ENCODE measurements around the gene SYT1.
"Not testable (repeated sequence)": the region's sequence is repeated elsewhere in the genome, so short reads cannot be mapped to it uniquely, and the experiment has no call there.

Gene SYT1

DNA sequence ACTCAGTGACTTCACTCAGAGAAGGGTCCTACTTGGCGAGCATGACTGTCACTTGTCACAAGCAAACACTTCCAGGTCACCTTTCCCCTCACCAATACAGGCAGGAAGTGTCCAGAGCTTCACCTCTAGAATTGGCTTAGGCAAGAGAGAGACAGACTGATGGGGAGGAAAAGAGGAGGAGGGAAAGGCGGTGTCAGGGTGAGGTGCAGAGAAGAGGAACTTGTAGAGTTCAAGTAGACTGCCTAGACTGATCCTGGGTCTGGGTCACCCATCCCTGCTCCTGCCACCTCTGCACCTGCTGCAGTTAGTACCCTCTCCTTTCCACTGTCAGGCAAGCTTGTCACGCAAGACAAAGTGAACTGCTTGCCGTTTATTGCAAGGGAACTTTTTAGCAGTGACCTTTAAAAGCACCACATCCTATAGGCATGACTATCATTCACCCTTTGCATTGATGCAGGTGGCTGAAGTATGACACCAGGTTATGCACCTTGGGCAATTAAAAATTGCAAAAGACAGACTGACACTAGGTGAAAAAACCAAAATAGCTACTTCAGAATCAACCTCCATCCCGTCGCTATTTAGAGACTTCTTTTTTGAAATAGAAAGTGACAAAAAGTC, 292.4 kb downstream of the SYT1 start:
- no peak for DNase-seq

DNA sequence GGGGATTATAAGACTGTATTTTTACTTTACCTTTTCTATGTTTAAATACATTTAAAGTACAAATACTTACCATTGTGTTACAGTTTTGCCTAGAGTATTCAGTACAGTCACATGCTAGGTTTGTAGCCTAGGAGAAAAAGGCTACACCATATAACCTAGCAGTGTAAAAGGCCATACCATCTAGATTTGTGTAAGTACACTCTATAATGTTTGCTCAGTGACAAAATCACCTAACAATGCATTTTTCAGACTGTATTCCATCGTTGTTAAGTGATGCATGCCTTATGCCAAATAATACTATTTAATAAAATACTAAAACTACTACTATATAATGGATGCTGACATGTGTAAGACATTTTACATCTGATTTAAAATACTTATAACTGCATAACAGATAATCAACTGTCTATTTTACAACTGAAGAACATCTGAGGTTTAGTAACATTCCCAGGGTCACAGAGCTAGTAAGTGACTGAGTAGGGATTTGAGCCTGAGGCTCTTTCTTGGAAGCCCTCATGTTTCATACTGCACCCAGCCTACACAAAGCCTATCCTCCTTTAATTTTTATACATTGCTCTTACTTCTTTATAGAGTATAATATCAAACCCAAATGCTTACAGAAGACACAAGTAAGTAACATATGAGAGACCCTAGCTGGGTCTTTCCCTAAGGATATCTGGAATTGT, 296.8 kb downstream of the SYT1 start:
- DNase-seq = no peak

DNA sequence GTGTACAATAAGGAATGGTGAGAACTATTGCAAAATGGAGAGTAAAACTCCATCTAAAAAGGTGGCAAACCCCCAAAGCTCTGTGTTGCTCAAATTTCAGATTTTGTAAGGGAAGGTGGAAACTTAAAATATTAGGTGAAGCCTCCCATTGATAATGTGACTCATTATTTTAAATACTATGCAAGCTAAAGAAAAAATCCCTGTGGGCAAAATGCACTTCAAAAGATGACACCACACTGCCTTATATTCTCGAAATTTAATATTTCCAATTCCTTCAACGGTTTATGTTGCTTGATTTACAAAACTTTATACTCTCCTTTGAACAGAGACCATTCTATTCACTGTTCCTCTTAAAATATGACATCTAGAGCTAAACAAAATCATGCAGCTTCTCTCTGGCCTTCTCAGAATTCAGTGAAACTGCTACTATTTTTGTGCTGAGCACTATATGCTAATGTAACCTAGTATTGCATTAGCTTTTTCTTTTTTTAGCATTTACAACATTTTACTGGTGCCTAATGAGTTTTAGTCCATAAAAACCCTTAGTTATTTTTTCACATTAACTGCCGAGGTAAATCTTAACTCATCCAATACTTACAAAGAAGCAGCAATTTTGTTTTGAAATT, 297.7 kb downstream of the SYT1 start:
- no peak for DNase-seq

DNA sequence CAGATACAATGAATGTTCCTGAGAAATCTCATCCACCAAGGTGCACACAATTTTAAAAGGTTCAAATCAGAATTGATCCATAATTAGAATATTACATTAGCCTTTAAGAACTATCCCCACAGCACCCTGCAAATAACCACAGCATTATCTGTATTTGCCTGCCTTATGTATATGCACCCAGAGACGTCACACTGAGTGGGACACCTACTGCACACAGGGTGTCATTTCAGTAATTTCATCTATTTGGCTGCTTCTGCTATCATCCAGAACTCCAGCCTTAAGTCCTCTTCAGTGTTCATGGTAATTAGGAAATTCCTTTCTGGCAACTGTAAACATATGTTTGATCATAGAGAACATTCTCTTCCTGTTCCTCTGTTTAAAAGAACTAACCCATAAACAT, 298.4 kb downstream of the SYT1 start:
- no peak for DNase-seq

DNA sequence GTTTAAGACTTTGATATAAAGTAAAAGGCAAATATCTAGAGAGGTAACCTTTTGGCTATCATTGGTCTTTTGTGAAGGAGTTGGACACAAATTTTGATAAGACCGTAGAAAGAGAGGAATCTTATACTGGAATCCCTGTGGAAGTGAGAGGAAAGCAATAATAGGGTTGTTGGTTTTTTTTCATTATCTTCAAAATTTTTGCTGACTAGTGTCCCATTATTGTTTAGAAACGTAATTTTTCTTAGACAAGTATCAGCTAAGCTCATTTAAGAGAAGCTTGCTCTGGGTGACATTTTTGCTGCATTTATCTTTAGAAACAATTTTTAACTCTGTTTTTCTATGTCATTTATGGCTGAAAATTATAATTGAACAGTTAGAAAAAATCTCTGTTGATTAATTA, 300.3 kb downstream of the SYT1 start:
- DNase-seq = no peak

DNA sequence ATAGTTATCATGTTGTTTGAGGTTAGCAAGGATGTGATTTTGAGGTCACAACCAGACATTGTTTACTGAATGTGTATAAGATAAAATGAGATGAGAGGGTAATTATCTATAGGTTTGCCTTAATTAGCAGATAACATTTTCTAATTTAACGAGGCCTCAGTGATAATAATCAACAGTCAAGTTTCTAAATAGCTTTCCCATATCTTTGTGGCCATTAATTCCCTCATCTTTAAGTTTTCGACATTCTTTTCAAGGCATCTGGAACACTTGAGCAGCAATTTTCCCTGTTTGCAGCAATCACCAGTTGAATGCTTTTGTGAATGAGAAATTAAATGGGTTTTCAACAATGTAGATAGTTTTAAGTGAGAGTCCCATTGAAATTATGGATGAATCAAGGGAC, 304.1 kb downstream of the SYT1 start:
- DNase-seq = no peak

DNA sequence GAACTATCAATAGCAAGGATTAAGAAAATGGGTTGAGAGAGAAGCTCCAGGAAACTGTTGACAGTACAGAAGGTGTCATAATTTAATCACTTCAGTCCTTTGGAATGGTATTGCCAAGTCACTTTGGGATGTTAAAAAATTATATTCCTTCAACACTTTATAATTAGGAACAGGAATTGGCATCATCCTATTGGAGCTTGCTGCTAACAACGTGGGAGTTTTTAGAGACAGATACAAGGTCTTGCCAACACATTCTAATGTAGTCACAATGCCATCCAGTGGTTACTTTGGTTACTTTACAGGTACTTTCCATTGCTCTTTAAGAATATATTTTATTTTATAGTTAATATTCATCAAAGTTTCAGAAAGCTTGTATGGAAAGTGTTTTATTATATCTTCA, 310.1 kb downstream of the SYT1 start:
- peak; percentile 33 for DNase-seq

DNA sequence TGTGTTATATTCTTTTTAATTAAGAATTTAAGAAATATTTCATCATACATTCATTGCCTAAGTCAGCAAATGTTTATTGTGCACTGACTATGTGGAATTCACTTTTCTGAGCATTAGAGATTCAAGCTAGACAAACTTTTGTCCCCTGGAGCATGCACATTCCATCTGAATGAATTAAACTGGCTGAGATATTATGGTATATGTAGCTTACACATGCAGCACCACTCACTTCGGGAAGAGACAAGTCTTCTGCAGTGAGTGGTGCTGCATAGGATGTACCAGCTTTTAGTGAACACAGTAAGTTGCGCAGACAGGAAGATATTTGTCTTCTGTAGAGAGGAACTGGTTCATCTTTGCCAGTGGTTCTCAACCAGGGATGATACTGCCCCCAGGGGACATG, 318.4 kb downstream of the SYT1 start:
- no peak for DNase-seq

DNA sequence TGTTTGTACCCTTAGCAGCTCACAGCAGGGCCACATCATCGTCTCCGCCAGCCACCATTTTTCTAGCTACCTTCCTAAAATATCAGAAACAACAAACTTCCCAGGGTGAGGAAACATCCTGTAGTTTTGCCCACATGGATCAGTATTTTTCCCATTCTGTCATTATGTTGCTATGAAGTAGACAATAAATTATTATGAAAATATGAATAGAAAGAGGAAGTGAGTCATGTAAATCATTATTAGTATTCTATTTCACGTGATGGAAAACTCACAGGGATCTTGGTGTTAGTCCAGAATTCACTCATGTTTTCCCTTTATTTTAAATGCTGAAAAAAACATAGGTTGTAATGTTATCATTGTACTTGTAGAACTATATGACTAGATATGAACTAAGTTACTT, 319.4 kb downstream of the SYT1 start:
- no peak for DNase-seq

DNA sequence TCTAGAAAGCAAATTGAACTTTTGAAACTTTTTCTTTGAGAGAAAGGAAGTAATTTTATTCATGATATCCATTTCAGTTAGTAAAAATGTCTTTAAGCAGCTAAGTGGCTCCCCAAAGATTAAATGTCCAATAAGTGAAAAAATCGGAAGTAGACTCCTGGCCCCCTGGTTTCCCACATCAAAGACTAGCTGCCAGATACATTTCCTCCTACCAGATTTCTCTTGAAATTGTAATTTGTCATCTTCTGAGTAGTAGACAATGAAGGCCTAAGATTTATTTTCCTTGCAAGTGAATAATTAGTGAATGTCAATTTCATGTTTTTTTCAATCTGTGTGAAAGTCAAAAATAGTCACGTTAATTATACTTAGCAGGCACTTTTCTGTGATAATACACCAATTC, 321.9 kb downstream of the SYT1 start:
- no peak for DNase-seq

DNA sequence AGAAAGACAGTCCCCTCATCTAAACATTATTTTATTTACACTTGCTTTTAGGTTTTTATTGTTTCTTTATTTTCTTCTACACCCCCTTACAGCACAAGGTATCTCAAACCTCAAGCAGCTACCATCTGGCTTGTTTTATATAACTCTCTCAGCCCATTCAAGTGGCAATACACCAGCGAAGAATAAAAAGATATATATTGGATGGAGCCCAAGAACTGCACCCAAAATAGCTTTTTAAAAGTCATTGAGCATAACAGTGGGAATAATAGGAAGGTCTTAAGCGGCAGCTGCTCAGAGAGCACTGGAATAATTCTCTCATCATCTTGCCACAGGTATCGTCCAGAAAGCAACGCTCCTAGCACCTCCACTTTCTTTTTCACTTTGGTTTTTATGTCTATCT, 322.5 kb downstream of the SYT1 start:
- DNase-seq = no peak

DNA sequence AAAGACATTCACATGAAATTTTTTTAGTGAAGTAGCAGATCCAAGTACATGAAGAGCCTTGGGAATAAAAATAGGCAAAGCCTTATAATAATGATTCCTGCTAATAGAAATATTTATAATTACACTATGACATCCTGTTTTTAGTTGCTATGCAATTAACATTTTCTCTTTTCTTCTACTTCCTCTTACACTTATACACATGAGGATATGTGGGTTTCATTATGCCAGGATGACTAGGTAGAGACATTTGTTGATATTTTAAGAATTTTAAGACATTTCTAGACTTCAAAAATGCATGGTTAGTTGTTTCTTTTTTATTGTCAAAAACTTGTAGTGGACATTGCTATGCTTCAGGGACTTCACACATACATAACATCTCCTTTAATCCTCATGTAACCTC, 326.8 kb downstream of the SYT1 start:
- DNase-seq = no peak

DNA sequence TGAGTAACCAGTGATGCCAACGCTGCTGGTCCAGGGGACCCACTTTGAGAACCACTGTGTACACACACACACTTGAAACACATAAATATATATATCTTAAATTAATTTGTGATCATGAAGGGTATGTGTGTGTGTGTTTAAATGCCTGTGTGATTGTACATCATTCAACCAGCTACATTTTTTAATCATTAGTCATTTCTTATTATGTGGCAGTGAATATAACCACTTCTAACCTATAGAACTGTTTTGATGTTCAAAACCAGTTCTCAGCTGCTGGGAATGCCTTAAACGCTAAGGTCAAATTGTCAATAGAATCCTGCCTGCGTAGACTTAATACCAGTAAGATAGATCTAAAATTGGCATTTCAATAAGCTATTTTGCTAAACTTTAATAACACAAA, 330.0 kb downstream of the SYT1 start:
- DNase-seq = no peak

DNA sequence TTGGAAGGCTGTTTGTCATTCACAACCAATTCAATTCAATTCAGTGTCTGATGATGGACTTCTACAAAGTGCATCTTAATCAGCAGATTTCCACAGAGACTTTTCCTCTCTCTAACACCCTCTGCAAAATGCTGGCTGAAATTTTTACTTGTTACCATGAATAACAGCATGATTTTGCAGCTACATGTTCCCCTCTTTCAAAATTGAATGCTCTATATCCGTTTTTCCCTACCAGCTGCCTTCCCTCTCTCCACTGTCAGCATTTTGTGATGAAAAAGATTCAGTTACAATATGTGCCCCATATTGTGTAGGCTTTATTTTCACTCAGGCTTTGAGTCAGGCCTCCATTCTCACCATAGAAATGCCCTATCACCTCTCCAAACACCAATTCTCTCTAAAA, 334.6 kb downstream of the SYT1 start:
- DNase-seq = no peak

DNA sequence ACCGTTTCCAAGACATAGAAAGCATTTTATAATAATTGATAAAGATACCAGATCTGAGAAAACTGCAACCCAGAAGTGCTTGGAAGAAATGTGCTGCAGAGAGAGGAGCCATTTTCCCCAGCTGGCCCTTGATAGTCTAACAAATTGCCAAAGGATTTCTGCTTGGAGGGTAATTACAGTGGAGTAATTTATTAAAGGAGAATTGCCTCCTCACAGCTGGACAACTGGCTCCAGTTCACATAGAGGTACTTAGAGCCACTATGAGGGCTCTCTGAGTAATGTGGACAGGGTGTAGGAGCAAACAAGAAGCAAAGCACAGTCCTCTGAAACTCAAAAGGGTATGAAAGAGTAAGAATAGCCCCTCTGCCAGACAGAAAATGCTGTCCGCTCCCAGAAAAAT, 335.6 kb downstream of the SYT1 start:
- no peak for DNase-seq

DNA sequence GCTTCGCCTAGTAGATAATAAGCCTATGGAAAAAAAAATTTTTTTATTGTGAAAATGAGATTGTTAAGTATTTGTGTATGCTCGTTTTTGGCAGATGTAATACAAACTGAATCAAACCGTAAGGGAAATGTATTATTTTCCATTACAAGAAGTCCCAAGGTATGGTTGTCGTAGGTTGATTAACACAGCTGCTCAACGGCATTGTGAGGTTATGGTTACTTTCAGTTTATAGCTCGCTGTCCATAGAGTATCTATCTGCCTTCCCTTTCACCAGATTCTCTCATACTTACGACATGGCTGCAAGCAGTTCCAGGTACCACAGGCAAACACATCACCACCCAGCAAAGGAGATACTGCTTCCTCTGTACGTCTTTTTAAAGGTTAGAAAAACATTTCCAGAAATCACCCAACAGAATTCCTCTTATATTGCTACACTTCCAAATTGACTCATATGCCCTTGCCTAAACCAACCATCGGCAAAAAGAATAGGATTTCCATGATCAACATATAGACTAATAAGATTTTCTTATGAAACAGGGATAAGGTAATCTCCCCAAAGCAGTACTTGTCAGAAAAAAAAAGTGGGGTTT, 338.6 kb downstream of the SYT1 start:
- no peak for DNase-seq

DNA sequence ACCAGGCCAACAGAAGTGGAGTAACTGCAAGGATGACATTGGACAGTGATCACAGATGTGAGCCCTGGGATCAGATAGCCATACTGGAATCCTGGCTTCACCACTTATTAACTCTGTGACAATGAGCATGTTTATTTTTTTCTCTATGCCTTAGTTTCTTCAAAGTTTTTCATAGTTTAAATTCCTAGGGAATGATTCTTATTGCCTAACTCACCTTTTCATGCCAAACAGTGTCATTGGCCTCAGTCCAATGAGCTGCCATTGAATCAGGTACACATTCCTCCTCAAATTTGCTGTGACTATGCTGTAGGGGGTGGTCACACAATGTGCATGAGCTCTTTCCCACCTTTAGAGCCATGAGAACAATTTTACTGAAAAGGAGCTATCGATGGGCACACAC, 342.3 kb downstream of the SYT1 start:
- no peak for DNase-seq

DNA sequence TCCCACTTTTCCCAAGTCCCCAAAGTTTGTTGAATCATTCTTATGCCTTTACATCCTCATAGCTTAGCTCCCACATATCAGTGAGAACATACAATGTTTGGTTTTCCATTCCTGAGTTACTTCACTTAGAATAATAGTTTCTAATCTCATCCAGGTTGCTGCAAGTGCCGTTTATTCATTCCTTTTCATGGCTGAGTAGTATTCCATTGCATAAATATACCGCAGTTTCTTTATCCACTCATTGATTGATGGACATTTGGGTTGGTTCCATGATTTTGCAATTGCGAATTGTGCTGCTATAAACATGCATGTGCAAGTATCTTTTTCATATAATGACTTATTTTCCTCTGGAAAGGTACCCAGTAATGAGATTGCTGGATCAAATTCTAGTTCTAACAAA, 345.8 kb downstream of the SYT1 start:
- not testable (repeated sequence) for DNase-seq

DNA sequence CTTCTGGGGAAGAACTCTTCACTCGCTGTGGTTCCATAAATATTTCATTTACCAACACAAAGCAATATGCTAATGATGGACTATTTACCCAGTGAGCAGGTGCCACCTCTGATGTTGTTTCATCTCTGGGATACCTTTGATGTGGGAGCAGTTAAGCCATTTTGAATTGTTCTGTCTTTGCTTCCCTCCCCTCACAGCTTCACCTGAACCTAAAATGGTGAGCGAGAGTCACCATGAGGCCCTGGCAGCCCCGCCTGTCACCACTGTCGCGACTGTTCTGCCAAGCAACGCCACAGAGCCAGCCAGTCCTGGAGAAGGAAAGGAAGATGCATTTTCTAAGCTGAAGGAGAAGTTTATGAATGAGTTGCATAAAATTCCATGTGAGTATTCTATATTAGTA, 352.7 kb downstream of the SYT1 start:
- no peak for DNase-seq

DNA sequence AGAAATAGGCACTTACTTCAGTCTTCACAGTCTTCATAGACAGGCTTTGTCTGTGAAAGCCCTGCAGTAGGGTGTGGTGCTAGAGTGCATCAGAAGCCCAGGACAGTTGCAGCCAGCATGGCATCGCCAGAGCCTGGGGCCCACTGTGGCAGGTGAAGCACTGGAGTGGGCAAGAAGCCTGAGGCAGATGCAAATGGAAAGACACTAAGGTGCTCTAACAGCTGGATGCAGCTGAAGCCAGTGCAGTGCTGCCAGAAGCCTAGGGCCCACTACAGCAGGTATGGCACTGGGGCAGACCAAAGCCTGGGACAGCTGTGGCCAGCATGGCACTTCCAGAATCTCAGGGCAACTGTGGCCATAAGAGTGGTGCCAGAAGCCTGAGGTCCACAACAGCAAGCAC, 358.6 kb downstream of the SYT1 start:
- no peak for DNase-seq

DNA sequence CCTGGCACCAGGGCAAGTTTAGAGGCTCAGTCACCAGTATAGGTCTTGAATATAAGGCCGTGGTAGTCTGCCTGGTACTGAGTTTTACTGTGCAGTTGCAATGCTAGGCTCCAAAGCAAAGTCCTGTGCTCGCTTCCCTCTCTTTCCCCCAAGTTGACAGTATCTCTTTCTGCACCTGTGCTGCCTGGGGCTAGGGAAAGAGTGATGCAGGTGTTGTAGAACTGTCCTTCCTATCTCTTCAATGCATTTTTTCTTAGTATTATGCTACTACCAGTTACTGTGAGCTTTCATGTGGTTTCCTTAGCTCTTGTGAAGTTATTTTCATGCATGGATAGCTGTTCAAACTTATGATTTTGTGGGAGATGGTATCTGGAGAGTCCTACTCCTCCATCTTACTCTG, 359.2 kb downstream of the SYT1 start:
- DNase-seq = no peak

DNA sequence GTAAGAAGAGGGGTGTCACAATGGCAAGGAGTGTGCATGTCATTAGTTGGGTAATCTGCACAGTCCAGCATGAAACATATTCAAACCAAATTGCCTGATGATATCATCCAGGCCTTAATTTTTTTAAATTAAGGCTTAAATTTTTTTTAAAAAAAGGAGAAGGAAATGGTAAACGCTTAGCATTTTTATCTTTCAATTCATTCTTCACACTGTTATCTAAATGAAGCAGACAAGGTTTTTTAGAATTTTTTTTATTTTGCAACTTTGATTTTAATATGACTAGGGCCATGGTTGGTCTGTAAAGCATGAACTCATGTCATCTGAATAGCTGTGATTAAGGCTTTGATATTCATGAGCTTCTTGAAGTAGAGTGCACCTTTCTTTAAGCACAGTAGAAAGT, 362.5 kb downstream of the SYT1 start:
- DNase-seq = no peak

DNA sequence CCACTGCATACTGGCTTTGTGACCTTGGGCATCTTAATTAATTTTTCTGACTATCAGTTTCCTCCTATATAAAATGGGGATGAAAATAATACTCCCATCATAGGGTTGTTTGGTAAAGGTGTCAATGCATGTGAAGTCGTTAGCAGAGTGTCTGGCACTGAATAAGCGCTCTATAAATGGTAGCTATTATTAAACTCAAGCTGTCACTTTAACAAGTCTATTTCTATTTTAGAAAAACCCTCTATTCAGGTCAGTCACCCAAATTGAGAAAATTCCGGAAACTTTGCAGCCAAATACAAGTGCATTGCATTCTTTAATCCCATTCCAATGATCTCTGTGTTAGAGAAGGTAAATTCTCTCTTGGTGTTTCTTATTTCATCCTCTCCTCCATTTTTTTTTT, 363.1 kb downstream of the SYT1 start:
- no peak for DNase-seq

DNA sequence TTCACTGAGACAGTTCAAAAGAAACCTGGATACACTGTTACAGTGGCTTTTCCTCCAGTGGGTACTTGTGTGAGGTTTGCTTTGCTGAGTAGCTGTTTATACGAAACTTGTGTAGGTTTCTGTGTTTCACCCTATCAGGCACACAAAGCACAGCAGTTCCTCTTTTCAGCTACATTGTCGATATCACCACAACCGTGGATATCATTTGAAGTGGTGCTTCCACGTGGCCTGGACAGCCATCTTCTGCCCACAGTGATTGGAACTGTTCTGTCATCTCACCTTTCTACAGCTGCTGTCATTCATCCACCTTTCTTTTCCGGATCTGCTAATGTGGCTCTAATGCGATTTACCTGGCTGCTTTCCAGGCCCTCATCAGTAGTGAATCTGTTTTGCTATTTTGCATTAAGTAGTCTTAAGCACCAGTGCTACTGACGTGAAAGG, 368.8 kb downstream of the SYT1 start:
- no peak for DNase-seq

All from NCI-H526 treated with DMSO at 0.1 percent for 48 hours (cell line).